ENCODE data around the gene ANKDD1A. TPM values are rescaled to one million over a fixed set of nuclear protein-coding genes. Genes with fewer than 3 reads are reported as not detected.
A peak's percentile ranks its signal among the peaks of the same experiment; 100 is the strongest.

Gene ANKDD1A
- polyA plus RNA-seq, 3 donors = 0.49 to 3.5 (median 0.90) TPM

DNA sequence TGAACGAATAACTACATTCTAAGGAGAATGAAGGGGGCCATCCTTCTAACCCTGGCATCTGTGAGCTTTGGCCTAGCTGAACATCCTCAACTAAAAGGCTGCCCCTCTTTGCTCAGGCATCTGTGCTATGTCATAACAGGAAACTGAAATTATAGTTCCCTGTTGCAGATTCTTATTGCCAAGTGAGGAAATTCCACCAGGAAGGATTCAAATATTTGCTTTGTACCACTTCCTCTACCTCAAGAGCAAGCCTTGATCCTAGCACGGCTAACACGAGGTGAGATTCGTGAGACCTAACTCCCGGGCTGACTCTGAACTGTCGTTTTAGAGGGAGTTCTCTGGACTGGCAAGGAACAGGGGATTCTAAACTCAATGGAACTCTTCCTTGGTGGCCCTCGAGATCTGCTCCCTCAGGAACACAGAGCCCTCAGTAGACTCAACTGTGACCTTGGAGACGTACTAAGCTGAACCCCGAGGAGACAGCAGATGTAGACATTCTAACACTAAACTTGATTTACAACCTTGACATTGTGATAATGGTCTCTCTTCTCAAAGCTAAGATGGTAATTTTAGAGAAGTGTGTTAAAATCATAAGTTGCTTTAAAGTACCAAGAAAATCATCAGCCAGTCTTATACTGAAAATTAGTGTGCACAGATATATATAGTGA is 73.8 kb downstream of the ANKDD1A start:
- peaks cover 25 to 36% of the 10 kb centered on the region in 2 donors for H3K36me3 Mint-ChIP-seq
- Histone ChIP-seq H3K4me1 (ENCODE audit: control insufficient read depth in 1 of 2, insufficient read depth in 2 of 2, low read length in 2 of 2) (peaks cover 59 to 67% of the 10 kb centered on the region in 2 donors), H3K4me2 (replicated peaks; ENCODE audit: extremely low read depth, low read length, poor library complexity, severe bottlenecking) (peak overlapping the region; percentile 73), H3K9me3 (replicated peaks in 1 of 2; ENCODE audit: control insufficient read depth in 1 of 2, insufficient read depth in 1 of 2, low read length in 2 of 2) (no peaks in the 10 kb centered on the region), H3K4me3 (replicated peaks in 1 of 3; ENCODE audit: low read depth in 2 of 3, low read length in 3 of 3) (peak overlapping the region in 2 of 3 experiments; percentile 24 to 69), H3K27ac (ENCODE audit: low read depth in 1 of 2, low read length in 2 of 2) (peak overlapping the region; percentile 90 to 91), H3K9ac (ENCODE audit: insufficient read depth, low read length, poor library complexity, severe bottlenecking) (peak overlapping the region; percentile 54), H3K27me3 (ENCODE audit: control insufficient read depth in 2 of 2, insufficient read depth in 2 of 2, low read length in 2 of 2) (no peaks in the 10 kb centered on the region), H3K79me2 (ENCODE audit: insufficient read depth, low read length) (peaks cover 74% of the 10 kb centered on the region), H4K20me1 (ENCODE audit: insufficient read depth, low read length) (peaks cover 6% of the 10 kb centered on the region), H3K36me3 (replicated peaks in 1 of 2; ENCODE audit: control insufficient read depth in 1 of 2, insufficient read depth in 2 of 2, low read length in 2 of 2) (peaks cover 22 to 34% of the 10 kb centered on the region in 2 donors), H2AFZ (ENCODE audit: insufficient read depth, low read depth, low read length, poor library complexity, severe bottlenecking) (peak overlapping the region; percentile 52)
- H3K27ac Mint-ChIP-seq = peak overlapping the region; percentile 92 to 98 (median 96)
- peak overlapping the region; percentile 65 to 86 for H3K4me3 Mint-ChIP-seq
- peaks cover 0 to 2% (median 0%) of the 10 kb centered on the region in 7 donors for H3K9me3 Mint-ChIP-seq
- no peaks in the 10 kb centered on the region for H3K27me3 Mint-ChIP-seq (ENCODE audit: low read depth in 3 of 3)
- no peak for TF ChIP-seq CTCF (IDR thresholded peaks at IDR 0.05)
- peak; percentile 45 to 92 (median 88) for DNase-seq
- intact Hi-C loops (cut with micrococcal nuclease) = loop anchor here in 1 of 2 donors (10.0 kb wide), 1 partner anchor 141 kb away; the partner anchor contains the start of gene PLEKHO2
- H3K4me1 Mint-ChIP-seq = peaks cover 63% of the 10 kb centered on the region
- 3% methylated on average over 6 of the region's 9 CpGs for WGBS (ENCODE audit: insufficient coverage)

- peak overlapping the region; percentile 11 for H3K4me2 ChIP-seq (replicated peaks; ENCODE audit: extremely low read depth, low read length, poor library complexity, severe bottlenecking)
These were observed 75.4 kb downstream of the ANKDD1A start for GRCh38 chr15:64987136-64987535.

More at GRCh38 chr15:64987136-64987535, 75.4 kb downstream of the ANKDD1A start:
- Mint-ChIP-seq H3K27ac (peak overlapping the region in 2 of 7 donors; percentile 26 to 38), H3K4me3 (peak overlapping the region in 1 of 2 donors; percentile 24), H3K27me3 (ENCODE audit: low read depth in 3 of 3) (no peaks in the 10 kb centered on the region), H3K36me3 (peaks cover 14 to 22% of the 10 kb centered on the region in 2 donors), H3K4me1 (peaks cover 60% of the 10 kb centered on the region), H3K9me3 (peaks cover 0 to 2% (median 0%) of the 10 kb centered on the region in 7 donors)
- Histone ChIP-seq H3K36me3 (replicated peaks in 1 of 2; ENCODE audit: control insufficient read depth in 1 of 2, insufficient read depth in 2 of 2, low read length in 2 of 2) (peaks cover 13 to 20% of the 10 kb centered on the region in 2 donors), H3K4me3 (replicated peaks in 1 of 3; ENCODE audit: low read depth in 2 of 3, low read length in 3 of 3) (peak overlapping the region in 1 of 3 experiments; percentile 22), H3K9ac (ENCODE audit: insufficient read depth, low read length, poor library complexity, severe bottlenecking) (no peak overlapping the region), H2AFZ (ENCODE audit: insufficient read depth, low read depth, low read length, poor library complexity, severe bottlenecking) (no peak overlapping the region), H3K27ac (ENCODE audit: low read depth in 1 of 2, low read length in 2 of 2) (peak overlapping the region in 1 of 2 donors; percentile 9), H3K79me2 (ENCODE audit: insufficient read depth, low read length) (peaks cover 61% of the 10 kb centered on the region), H3K4me1 (ENCODE audit: control insufficient read depth in 1 of 2, insufficient read depth in 2 of 2, low read length in 2 of 2) (peaks cover 59 to 68% of the 10 kb centered on the region in 2 donors), H3K9me3 (replicated peaks in 1 of 2; ENCODE audit: control insufficient read depth in 1 of 2, insufficient read depth in 1 of 2, low read length in 2 of 2) (no peaks in the 10 kb centered on the region), H4K20me1 (ENCODE audit: insufficient read depth, low read length) (no peaks in the 10 kb centered on the region), H3K27me3 (ENCODE audit: control insufficient read depth in 2 of 2, insufficient read depth in 2 of 2, low read length in 2 of 2) (no peaks in the 10 kb centered on the region)
- intact Hi-C loops (cut with micrococcal nuclease) = loop anchor here in 1 of 2 donors (10.0 kb wide), 1 partner anchor 142 kb away; the partner anchor contains the start of gene PLEKHO2
- TF ChIP-seq CTCF (IDR thresholded peaks at IDR 0.05) = no peak
- no peak for DNase-seq
- 100% methylated on average over 1 of the region's 3 CpGs for WGBS (ENCODE audit: insufficient coverage)

Data from CD14-positive monocyte (primary cell).